ENCODE results near the gene NIPAL3.

DNA sequence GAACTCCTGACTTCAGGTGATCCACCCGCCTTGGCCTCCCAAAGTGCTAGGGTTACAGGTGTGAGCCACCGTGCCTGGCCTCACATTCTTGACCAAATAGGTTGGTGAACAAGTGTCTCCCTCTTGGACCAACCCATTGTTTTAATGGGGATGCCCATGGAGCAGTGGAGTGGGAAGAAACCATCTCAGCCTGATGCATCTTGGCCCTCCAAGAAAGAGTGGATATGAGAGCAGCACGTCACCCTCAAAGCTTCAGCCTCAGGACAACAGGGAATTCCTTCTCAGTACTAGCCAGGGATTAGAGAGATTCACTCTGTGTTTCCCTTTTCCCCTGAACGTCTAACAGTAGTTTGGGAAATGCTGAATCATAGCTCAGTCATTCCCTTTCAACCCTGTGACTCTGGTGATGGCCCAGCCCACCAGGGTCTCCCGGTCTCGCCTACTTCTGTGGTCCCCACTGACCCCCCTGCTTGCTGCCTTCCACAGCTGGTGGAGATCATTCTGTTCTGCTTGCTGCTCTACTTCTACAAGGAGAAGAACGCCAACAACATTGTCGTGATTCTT is 37.4 kb downstream of the NIPAL3 start:
- TF ChIP-seq, protein P1, sequence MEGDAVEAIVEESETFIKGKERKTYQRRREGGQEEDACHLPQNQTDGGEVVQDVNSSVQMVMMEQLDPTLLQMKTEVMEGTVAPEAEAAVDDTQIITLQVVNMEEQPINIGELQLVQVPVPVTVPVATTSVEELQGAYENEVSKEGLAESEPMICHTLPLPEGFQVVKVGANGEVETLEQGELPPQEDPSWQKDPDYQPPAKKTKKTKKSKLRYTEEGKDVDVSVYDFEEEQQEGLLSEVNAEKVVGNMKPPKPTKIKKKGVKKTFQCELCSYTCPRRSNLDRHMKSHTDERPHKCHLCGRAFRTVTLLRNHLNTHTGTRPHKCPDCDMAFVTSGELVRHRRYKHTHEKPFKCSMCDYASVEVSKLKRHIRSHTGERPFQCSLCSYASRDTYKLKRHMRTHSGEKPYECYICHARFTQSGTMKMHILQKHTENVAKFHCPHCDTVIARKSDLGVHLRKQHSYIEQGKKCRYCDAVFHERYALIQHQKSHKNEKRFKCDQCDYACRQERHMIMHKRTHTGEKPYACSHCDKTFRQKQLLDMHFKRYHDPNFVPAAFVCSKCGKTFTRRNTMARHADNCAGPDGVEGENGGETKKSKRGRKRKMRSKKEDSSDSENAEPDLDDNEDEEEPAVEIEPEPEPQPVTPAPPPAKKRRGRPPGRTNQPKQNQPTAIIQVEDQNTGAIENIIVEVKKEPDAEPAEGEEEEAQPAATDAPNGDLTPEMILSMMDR (IDR thresholded peaks at IDR 0.05; ENCODE audit: insufficient read depth, low read length, poor library complexity, severe bottlenecking), result no peak
- TF ChIP-seq EZH2phosphoT487 (conservative IDR thresholded peaks at IDR 0.05; ENCODE audit: low read length), result no peak

All from SU-DHL-6 (cell line).